MCF 10A (cell line): ENCODE data around the gene ARL5A. TPM values are rescaled to one million over a fixed set of nuclear protein-coding genes. Genes with fewer than 3 reads are reported as not detected.
"Not testable (repeated sequence)": the region's sequence is repeated elsewhere in the genome, so short reads cannot be mapped to it uniquely, and the experiment has no call there.

Experiments used
- Bru-seq: library from RNA; stranded (reverse); fragments of 400-500 nt; gene quantifications from one replicate; lab custom pipeline; 2021; lab: Mats Ljungman, UMichigan
- BruChase-seq, 2 experiments: library from RNA; stranded (reverse); fragments of 400-500 nt; gene quantifications; one replicate each; lab custom pipeline; 2021; lab: Mats Ljungman, UMichigan
- BruUV-seq: library from RNA; stranded (reverse); fragments of 400-500 nt; replicated peaks from 2 replicates; lab custom pipeline; 2021; lab: Mats Ljungman, UMichigan
- CTCF ChIA-PET: fragments of 300-600 bp; sonication (Branson Sonifier 250); formaldehyde crosslinking; extraction: SDS; loops from one replicate; lab custom pipeline; 2021; ENCODE audit warnings: antibody characterized with exemption, inconsistent platforms; lab: Yijun Ruan, JAX
- POLR2A ChIA-PET: fragments of 300-600, 350-650 bp; sonication (Branson Sonifier 250); formaldehyde crosslinking; extraction: SDS; loops from one replicate; lab custom pipeline; 2020; ENCODE audit warnings: antibody characterized with exemption, inconsistent platforms; lab: Yijun Ruan, JAX
- DNase-seq: peaks from one replicate; pipeline ENCODE4 v3.0.0-alpha.2; 2018; ENCODE audit not compliant: unreplicated experiment
- H3K27ac Mint-ChIP-seq: one replicate; pipeline ENCODE4 v1.8.0; 2022; ENCODE audit warnings: mild to moderate bottlenecking, low read depth, mixed read lengths; ENCODE audit not compliant: unreplicated experiment
- H3K27me3 Mint-ChIP-seq: one replicate; pipeline ENCODE4 v1.8.0; 2022; ENCODE audit warnings: mixed read lengths; ENCODE audit not compliant: insufficient read depth, unreplicated experiment
- H3K36me3 Mint-ChIP-seq: one replicate; pipeline ENCODE4 v1.8.0; 2022; ENCODE audit warnings: mild to moderate bottlenecking, moderate library complexity, mixed read lengths; ENCODE audit not compliant: insufficient read depth, unreplicated experiment
- H3K4me1 Mint-ChIP-seq: one replicate; pipeline ENCODE4 v1.8.0; 2022; ENCODE audit warnings: mixed read lengths; ENCODE audit not compliant: insufficient read depth, unreplicated experiment
- H3K4me3 Mint-ChIP-seq: one replicate; pipeline ENCODE4 v1.8.0; 2022; ENCODE audit warnings: mild to moderate bottlenecking, moderate library complexity, mixed read lengths; ENCODE audit not compliant: unreplicated experiment
- H3K9me3 Mint-ChIP-seq: one replicate; pipeline ENCODE4 v1.8.0; 2022; ENCODE audit warnings: mixed read lengths; ENCODE audit not compliant: unreplicated experiment
- CTCF ChIP-seq: fragments of 200-600 bp; IDR thresholded peaks from one replicate; pipeline ENCODE4 v1.8.0; 2022; ENCODE audit warnings: antibody characterized with exemption, mild to moderate bottlenecking; ENCODE audit not compliant: unreplicated experiment
- intact Hi-C: fragments of 100-400 bp; cut with micrococcal nuclease; formaldehyde crosslinking; loops from 2 replicates; pipeline ENCODE4 v1.14.1; 2022
- long read RNA-seq: library from polyadenylated mRNA; stranded (forward); transcript quantifications from one replicate; pipeline ENCODE4 v2.0.0, GENCODE V29; 2022
- total RNA-seq: library from RNA; stranded (reverse); gene quantifications from 2 replicates; pipeline ENCODE4 v1.2.3, GENCODE V29; 2022

ARL5A gene
- 34.8 and 40.9 TPM in 2 replicates for total RNA-seq
- Bru-seq, nascent RNA: percentile 88 among the genes with signal in this experiment
- percentile 95 among the genes with signal in this experiment for BruChase-seq, experiment 1, labeled RNA remaining after a 6-hour chase
- BruChase-seq, experiment 2, labeled RNA remaining after a 2-hour chase: percentile 94 among the genes with signal in this experiment
- long read RNA-seq, full-length matches to known transcripts: 94 of 111 reads
- long read RNA-seq, partial matches to known transcripts: 0 of 111 reads
- long read RNA-seq, other reads (novel, unspliced or antisense): 17 of 111 reads

GRCh38 chr2:151828143-151828889 lies at the start of gene ARL5A:
ARL5A (minus strand) TSS chr2:151828421; CDS start chr2:151828176, 245 bp downstream.
- peaks cover 9% of the 10 kb centered on the region for H3K4me1 Mint-ChIP-seq
- peaks cover 5% of the 10 kb centered on the region for H3K9me3 Mint-ChIP-seq
- peak; percentile 95 for DNase-seq
- no peaks in the 10 kb centered on the region for H3K36me3 Mint-ChIP-seq
- H3K4me3 Mint-ChIP-seq: peak within 1 kb of the TSS; percentile 93
- POLR2A ChIA-PET: interaction anchor here (0.6 to 4.6 kb wide), 37 partner anchors 9 to 419 kb away, joined by 3 to 37 read pairs (median 4); partner anchors contain the start of gene RIF1
- CTCF ChIA-PET: interaction anchor here (0.7 to 2.7 kb wide), 7 partner anchors 23 to 458 kb away, joined by 3 to 9 read pairs (median 4); no protein-coding TSS in a partner anchor
- intact Hi-C loops: loop anchor here (5.0 to 10.0 kb wide), 2 partner anchors 99 to 196 kb away; no protein-coding TSS in a partner anchor
- H3K27me3 Mint-ChIP-seq: no peaks in the 10 kb centered on the region
- no TSS peak for BruUV-seq
- no peak for TF ChIP-seq CTCF
- H3K27ac Mint-ChIP-seq: peak within 1 kb of the TSS; percentile 88

- H3K27ac Mint-ChIP-seq, H3K9me3 Mint-ChIP-seq, H3K36me3 Mint-ChIP-seq, CTCF ChIA-PET, POLR2A ChIA-PET, H3K27me3 Mint-ChIP-seq, H3K4me1 Mint-ChIP-seq, DNase-seq, BruUV-seq, H3K4me3 Mint-ChIP-seq, intact Hi-C loops: not testable (repeated sequence)
These were observed 47.4 kb upstream of the ARL5A start for GRCh38 chr2:151875631-151876030.

GRCh38 chr2:151872463-151872862 lies 44.2 kb upstream of the ARL5A start:
- POLR2A ChIA-PET: no interaction called here
- H3K27me3 Mint-ChIP-seq: no peaks in the 10 kb centered on the region
- DNase-seq: no peak
- no peaks in the 10 kb centered on the region for H3K9me3 Mint-ChIP-seq
- no TSS peak for BruUV-seq
- no peaks in the 10 kb centered on the region for H3K4me1 Mint-ChIP-seq
- H3K27ac Mint-ChIP-seq: no peak overlapping the region
- intact Hi-C loops: no loop called here
- CTCF ChIA-PET: no interaction called here
- no peak for TF ChIP-seq CTCF
- no peaks in the 10 kb centered on the region for H3K36me3 Mint-ChIP-seq
- H3K4me3 Mint-ChIP-seq: no peak overlapping the region

- BruUV-seq: no TSS peak
- H3K4me1 Mint-ChIP-seq: no peaks in the 10 kb centered on the region
- H3K27ac Mint-ChIP-seq: no peak overlapping the region
- no peaks in the 10 kb centered on the region for H3K9me3 Mint-ChIP-seq
- TF ChIP-seq CTCF: no peak
- POLR2A ChIA-PET: no interaction called here
- no peaks in the 10 kb centered on the region for H3K36me3 Mint-ChIP-seq
- H3K4me3 Mint-ChIP-seq: no peak overlapping the region
- no peaks in the 10 kb centered on the region for H3K27me3 Mint-ChIP-seq
- intact Hi-C loops: no loop called here
- no peak for DNase-seq
- CTCF ChIA-PET: interaction anchor here (0.6 kb wide), 1 partner anchor 1610 kb away, joined by 3 read pairs; no protein-coding TSS in a partner anchor
These were observed 41.1 kb upstream of the ARL5A start for GRCh38 chr2:151869291-151869690.
